Progenitor cell of endocrine pancreas (in vitro differentiated cells): ENCODE results near the gene SLIT3. TPM values are rescaled to one million over a fixed set of nuclear protein-coding genes. Genes with fewer than 3 reads are reported as not detected.

Experiments
- DNase-seq: peaks from one replicate; pipeline ENCODE4 v3.0.0; 2021; ENCODE audit warnings: low spot score; ENCODE audit not compliant: unreplicated experiment
- H3K27ac Mint-ChIP-seq: 2 replicates; pipeline ENCODE4 v1.8.0; 2021; ENCODE audit warnings: mild to moderate bottlenecking, moderate library complexity, mixed read lengths
- H3K27me3 Mint-ChIP-seq: 2 replicates; pipeline ENCODE4 v1.8.0; 2021; ENCODE audit warnings: mixed read lengths
- H3K36me3 Mint-ChIP-seq: 2 replicates; pipeline ENCODE4 v1.8.0; 2022; ENCODE audit warnings: mixed read lengths; ENCODE audit not compliant: insufficient read depth
- H3K4me1 Mint-ChIP-seq: 2 replicates; pipeline ENCODE4 v1.8.0; 2021; ENCODE audit warnings: low read depth, mixed read lengths
- H3K4me3 Mint-ChIP-seq: 2 replicates; pipeline ENCODE4 v1.8.0; 2021; ENCODE audit warnings: low read depth, mild to moderate bottlenecking, moderate library complexity, mixed read lengths
- H3K9me3 Mint-ChIP-seq: 2 replicates; pipeline ENCODE4 v1.8.0; 2021; ENCODE audit warnings: low read depth, mixed read lengths
- total RNA-seq: library from RNA; stranded (reverse); gene quantifications from 2 replicates; pipeline ENCODE4 v1.2.1, GENCODE V29; 2021
- TF ChIP-seq, protein P1 (sequence below): fragments of 200-600 bp; sonication (generic); IDR thresholded peaks from one replicate; pipeline ENCODE4 v1.5.0; 2021; ENCODE audit warnings: antibody characterized with exemption, mild to moderate bottlenecking; ENCODE audit not compliant: unreplicated experiment

The SLIT3 gene
- total RNA-seq, 1 donor from 2014 or later: 18.8 TPM

DNA sequence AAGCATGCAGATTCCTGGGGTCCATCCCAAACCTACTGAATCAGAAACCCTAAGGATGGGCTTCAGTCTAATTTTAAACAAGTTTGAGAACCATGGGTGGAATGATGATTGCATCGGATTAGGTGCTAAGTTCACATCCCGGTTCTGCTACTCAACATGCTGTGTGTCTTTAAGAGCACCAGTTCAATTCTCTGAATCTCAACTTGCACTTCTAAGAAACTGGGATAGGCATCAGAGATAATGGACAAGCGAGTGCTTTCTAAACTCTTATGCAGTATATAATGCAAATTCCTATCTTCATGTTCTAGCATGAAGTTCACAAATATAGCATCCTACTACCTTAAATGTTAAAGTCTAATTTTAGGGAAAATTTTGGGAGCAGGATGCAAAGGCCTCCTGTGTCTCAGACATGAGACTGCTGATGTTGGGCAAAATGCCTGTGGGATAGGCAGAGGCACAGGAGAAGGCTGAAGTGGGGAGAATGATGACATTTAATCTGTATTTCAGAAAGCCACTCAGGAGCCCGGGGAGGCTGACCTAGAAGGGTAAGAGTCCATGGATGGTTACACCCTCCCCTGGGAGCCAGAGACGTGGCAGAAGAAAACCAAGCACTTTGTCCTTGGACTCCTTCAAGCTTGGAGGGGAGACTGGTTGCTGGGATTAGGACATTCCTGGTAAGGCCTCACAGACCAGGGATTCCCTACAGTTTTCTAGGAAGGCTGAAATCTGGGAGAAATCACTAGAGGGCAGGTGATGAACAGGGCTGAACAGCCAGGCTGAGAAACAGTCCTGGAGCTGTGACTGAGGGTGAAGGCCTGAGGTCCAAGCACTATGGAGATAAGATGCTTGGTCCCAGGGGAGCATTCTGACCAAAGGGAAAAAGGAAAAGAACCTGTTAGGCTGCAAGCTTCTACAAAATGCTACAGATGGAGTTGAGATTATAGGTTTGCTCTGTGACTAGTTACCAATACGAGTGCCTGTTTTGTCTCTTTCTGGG lies 409.8 kb downstream of the SLIT3 start:
- Mint-ChIP-seq H3K4me3 (no peak overlapping the region), H3K27me3 (peaks cover 11% of the 10 kb centered on the region), H3K27ac (no peak overlapping the region), H3K9me3 (no peaks in the 10 kb centered on the region), H3K4me1 (no peaks in the 10 kb centered on the region), H3K36me3 (no peaks in the 10 kb centered on the region)
- TF ChIP-seq, protein P1, sequence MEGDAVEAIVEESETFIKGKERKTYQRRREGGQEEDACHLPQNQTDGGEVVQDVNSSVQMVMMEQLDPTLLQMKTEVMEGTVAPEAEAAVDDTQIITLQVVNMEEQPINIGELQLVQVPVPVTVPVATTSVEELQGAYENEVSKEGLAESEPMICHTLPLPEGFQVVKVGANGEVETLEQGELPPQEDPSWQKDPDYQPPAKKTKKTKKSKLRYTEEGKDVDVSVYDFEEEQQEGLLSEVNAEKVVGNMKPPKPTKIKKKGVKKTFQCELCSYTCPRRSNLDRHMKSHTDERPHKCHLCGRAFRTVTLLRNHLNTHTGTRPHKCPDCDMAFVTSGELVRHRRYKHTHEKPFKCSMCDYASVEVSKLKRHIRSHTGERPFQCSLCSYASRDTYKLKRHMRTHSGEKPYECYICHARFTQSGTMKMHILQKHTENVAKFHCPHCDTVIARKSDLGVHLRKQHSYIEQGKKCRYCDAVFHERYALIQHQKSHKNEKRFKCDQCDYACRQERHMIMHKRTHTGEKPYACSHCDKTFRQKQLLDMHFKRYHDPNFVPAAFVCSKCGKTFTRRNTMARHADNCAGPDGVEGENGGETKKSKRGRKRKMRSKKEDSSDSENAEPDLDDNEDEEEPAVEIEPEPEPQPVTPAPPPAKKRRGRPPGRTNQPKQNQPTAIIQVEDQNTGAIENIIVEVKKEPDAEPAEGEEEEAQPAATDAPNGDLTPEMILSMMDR: no peak
- no peak for DNase-seq

DNA sequence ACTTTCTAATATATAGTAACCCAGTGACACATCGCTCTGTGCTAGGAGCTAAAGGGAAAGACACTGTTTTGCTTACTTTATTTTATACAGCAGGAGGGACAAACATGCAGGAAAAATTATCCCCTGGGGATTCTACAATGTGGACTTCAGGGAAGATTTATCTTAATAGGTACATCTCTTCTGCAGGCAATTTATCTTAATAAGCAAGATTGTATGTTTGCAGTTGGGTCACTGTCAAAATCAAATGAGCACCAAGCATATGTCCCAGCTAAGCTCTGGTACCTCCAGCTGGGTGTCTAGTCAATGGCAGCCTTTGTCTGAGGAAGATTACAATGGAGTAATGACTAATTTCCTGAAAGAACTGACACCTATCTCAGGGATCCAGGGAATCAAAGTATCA lies 411.9 kb downstream of the SLIT3 start:
- TF ChIP-seq, protein P1: no peak
- Mint-ChIP-seq H3K27ac (no peak overlapping the region), H3K36me3 (no peaks in the 10 kb centered on the region), H3K4me3 (no peak overlapping the region), H3K9me3 (no peaks in the 10 kb centered on the region), H3K4me1 (no peaks in the 10 kb centered on the region), H3K27me3 (no peaks in the 10 kb centered on the region)
- no peak for DNase-seq

DNA sequence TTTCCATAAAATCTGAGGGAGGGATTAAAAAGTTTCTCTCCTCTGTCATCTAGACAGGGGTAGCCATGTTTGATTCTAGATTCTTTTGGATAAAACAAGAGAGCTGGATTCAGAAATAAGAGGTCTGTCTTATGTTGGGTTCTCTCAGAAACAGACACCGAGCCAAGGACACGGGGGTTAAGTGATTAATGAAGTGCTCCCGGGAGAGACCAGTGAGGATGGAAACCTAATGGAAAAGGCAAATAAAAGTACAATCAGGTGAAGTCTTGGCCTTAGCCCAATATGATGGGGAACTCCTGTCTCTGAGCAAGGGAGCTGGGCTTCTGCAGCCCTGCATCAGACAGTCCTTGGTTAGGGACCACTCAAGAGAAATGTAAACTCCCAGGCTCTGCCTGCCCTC lies 413.0 kb downstream of the SLIT3 start:
- H3K27me3 Mint-ChIP-seq: no peaks in the 10 kb centered on the region
- H3K9me3 Mint-ChIP-seq: no peaks in the 10 kb centered on the region
- TF ChIP-seq, protein P1: no peak
- no peak for DNase-seq
- no peak overlapping the region for H3K27ac Mint-ChIP-seq
- H3K4me1 Mint-ChIP-seq: no peaks in the 10 kb centered on the region
- H3K36me3 Mint-ChIP-seq: no peaks in the 10 kb centered on the region
- H3K4me3 Mint-ChIP-seq: no peak overlapping the region

DNA sequence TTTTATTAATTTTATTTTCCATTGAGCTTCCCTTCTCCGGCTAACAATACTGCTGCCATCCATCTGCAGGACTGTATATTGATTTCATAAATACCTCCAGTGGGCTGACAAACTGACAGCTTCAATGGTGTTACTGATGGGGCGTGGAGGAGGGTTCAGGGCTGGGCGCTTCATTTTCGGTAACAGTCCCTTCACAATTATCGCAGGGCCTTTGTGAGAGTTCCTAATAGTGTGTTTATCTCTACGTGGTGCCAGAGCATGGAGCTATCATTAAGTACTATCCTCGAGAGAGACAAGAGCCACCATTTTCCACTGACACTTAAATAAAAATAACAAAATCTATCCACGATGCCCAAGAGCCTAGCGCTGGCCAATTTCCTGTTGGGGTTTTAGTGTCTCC lies 414.8 kb downstream of the SLIT3 start:
- Mint-ChIP-seq H3K4me3 (no peak overlapping the region), H3K36me3 (no peaks in the 10 kb centered on the region), H3K4me1 (no peaks in the 10 kb centered on the region), H3K27me3 (no peaks in the 10 kb centered on the region), H3K9me3 (no peaks in the 10 kb centered on the region), H3K27ac (no peak overlapping the region)
- TF ChIP-seq, protein P1: no peak
- no peak for DNase-seq

DNA sequence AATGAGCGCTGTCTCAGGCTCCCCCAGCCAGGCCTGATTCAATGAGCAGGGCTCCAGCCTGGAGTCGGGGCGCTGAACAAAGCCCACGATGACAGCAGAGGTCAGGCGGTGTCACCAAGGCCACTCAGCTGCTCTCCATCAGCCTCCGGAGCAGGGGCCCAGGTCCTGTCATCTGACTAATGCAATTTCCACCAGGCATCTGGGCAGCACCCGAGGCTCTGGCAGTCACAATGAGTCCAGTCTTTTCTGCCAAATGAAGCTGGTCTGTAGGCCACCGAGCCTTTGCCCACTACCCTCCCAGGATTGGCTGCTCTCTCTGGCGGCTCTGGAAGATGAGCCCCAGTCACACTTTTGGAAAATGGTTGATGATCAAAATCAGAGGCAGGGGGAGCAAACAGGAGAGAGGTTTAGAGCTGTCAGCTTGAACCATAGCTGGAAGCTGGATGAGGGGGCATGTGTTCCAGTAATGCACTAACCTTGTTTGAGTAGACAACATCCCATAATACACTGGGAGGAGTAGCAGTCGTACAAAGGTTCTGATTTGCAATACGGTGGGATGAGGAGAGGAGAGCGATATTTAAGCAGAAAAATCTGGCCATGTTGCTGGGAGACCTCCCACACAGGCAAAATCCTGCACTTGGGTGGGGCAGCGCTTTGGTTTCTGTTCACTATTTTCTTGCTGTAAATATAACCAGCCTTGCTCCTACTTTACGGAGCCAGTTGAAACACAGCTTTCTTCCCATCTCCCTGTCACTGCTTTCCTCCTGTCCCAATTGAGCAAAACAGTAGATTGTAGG lies 415.4 kb downstream of the SLIT3 start:
- Mint-ChIP-seq H3K4me1 (no peaks in the 10 kb centered on the region), H3K9me3 (no peaks in the 10 kb centered on the region), H3K36me3 (no peaks in the 10 kb centered on the region), H3K4me3 (no peak overlapping the region), H3K27me3 (no peaks in the 10 kb centered on the region), H3K27ac (no peak overlapping the region)
- DNase-seq: no peak
- TF ChIP-seq, protein P1: no peak
